ENCODE measurements around the gene FGF16. TPM values are rescaled to one million over a fixed set of nuclear protein-coding genes. Genes with fewer than 3 reads are reported as not detected.
"Not testable (repeated sequence)": the region's sequence is repeated elsewhere in the genome, so short reads cannot be mapped to it uniquely, and the experiment has no call there.

FGF16 gene
- total and polyA plus RNA-seq, 12 donors, result 0.13 to 0.32 (median 0.19) TPM; not detected in 7

GRCh38 chrX:77484045-77484444, 36.9 kb downstream of the FGF16 start:
- WGBS, 2 donors, result 83 to 86% methylated on average over 5 of the region's 5 CpGs
- Histone ChIP-seq H3K9me3 (peaks cover 0 to 24% (median 0%) of the 10 kb centered on the region in 11 donors), H3K4me1 (no peaks in the 10 kb centered on the region), H3K4me3 (no peak overlapping the region), H3K27me3 (no peaks in the 10 kb centered on the region), H3K36me3 (no peaks in the 10 kb centered on the region), H3K27ac (no peak overlapping the region)
- DNase-seq, result no peak
- intact Hi-C loops (cut with DNase I), result no loop called here
- no peak for ATAC-seq
- TF ChIP-seq, protein P1, sequence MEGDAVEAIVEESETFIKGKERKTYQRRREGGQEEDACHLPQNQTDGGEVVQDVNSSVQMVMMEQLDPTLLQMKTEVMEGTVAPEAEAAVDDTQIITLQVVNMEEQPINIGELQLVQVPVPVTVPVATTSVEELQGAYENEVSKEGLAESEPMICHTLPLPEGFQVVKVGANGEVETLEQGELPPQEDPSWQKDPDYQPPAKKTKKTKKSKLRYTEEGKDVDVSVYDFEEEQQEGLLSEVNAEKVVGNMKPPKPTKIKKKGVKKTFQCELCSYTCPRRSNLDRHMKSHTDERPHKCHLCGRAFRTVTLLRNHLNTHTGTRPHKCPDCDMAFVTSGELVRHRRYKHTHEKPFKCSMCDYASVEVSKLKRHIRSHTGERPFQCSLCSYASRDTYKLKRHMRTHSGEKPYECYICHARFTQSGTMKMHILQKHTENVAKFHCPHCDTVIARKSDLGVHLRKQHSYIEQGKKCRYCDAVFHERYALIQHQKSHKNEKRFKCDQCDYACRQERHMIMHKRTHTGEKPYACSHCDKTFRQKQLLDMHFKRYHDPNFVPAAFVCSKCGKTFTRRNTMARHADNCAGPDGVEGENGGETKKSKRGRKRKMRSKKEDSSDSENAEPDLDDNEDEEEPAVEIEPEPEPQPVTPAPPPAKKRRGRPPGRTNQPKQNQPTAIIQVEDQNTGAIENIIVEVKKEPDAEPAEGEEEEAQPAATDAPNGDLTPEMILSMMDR (IDR thresholded peaks at IDR 0.05), result no peak

- H3K27me3 ChIP-seq, result peaks cover 0 to 18% (median 0%) of the 10 kb centered on the region in 7 donors
- intact Hi-C loops (cut with DNase I), result no loop called here
- DNase-seq, result no peak
- no peaks in the 10 kb centered on the region for H3K4me1 ChIP-seq
- no peaks in the 10 kb centered on the region for H3K36me3 ChIP-seq
- H3K4me3 ChIP-seq, result no peak overlapping the region
- TF ChIP-seq, protein P1 (IDR thresholded peaks at IDR 0.05), result no peak
- H3K27ac ChIP-seq, result no peak overlapping the region
- WGBS, 2 donors, result 67% methylated on average over 18 to 20 of the region's 20 CpGs
- no peak for ATAC-seq
- H3K9me3 ChIP-seq, result no peaks in the 10 kb centered on the region
Measured at GRCh38 chrX:77493677-77494553, 46.7 kb downstream of the FGF16 start.

- H3K36me3 ChIP-seq, ATAC-seq, H3K9me3 ChIP-seq, DNase-seq, H3K4me3 ChIP-seq, H3K27ac ChIP-seq, H3K27me3 ChIP-seq: not testable (repeated sequence)
- intact Hi-C loops (cut with DNase I), result loop anchor here in 1 of 10 donors (2.0 kb wide), 1 partner anchor 21 kb away; no protein-coding TSS in a partner anchor
- peaks cover 0 to 18% (median 3%) of the 10 kb centered on the region in 9 donors for H3K4me1 ChIP-seq
- 91 to 95% methylated on average over 1 of the region's 1 CpG for WGBS, 2 donors
Measured at GRCh38 chrX:77500164-77500563, 53.0 kb downstream of the FGF16 start.

DNA sequence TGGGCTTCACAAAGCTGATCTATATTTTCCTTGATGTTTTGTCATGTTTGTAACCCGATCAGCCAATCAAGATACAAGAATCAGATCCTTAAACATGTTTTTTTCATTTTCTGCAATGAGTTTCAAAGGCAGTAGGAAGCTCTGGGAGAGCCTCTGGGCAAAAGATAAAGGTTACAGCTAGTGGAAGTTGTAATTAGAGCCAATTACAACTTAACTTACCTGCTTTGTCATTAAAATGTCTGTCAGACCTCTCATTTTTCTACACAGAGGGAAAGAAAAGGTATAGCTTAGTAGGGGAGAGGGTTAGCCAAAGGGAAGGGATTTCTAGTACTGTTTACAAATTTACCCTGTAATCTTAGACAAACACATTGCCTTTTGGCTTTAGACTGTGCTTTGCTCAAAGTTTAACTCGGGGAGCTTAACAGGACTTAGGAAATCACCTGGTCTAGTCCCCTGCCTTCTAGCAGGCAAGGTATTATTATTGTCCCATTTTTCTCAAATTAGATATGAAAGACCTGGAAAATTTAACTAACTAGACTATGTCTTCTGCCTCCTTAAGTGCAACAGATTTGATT, 55.8 kb downstream of the FGF16 start:
- no peak for DNase-seq
- peaks cover 0 to 23% (median 0%) of the 10 kb centered on the region in 9 donors for H3K36me3 ChIP-seq
- TF ChIP-seq, protein P1 (IDR thresholded peaks at IDR 0.05), result no peak
- H3K27ac ChIP-seq, result peak overlapping the region in 1 of 10 donors; percentile 26
- H3K27me3 ChIP-seq, result no peaks in the 10 kb centered on the region
- no peak for ATAC-seq
- H3K4me1 ChIP-seq, result peaks cover 0 to 18% (median 3%) of the 10 kb centered on the region in 9 donors
- intact Hi-C loops (cut with DNase I), result no loop called here
- H3K4me3 ChIP-seq, result no peak overlapping the region
- H3K9me3 ChIP-seq, result no peaks in the 10 kb centered on the region
- 29 to 36% methylated on average over 2 of the region's 2 CpGs for WGBS, 2 donors

Measured in heart right ventricle (tissue), 16 donors.